GM23338 (cell line): ENCODE results near the gene TP53I3.

Source experiments
- CREB1 ChIP-seq: fragments of 250-450 bp; sonication (Bioruptor Pico); IDR thresholded peaks from 2 replicates; pipeline ENCODE4 v1.5.0; 2020; ENCODE audit warnings: low read depth, mild to moderate bottlenecking, moderate library complexity
- CTCF ChIP-seq, 2 experiments: fragments of 200-600 bp in 1 of 2; sonication (generic) in 1 of 2; conservative IDR thresholded peaks; 2 replicates each; pipeline versions ENCODE4 v1.5.1 to v1.6.1; 2016 to 2017; ENCODE audit warnings: antibody characterized with exemption in 2 of 2, low read depth in 2 of 2, mild to moderate bottlenecking in 2 of 2, moderate library complexity in 1 of 2
- ETS1 ChIP-seq: IDR thresholded peaks from 2 replicates; pipeline ENCODE4 v1.6.1; 2016; ENCODE audit warnings: antibody characterized with exemption
- EZH2 ChIP-seq: fragments of 200-600 bp; sonication (generic); IDR thresholded peaks from one replicate; pipeline ENCODE4 v1.8.0; 2017; ENCODE audit warnings: antibody characterized with exemption, mild to moderate bottlenecking, low read depth; ENCODE audit not compliant: unreplicated experiment
- EZH2phosphoT487 ChIP-seq: fragments of 200-600 bp; sonication (generic); IDR thresholded peaks from one replicate; pipeline ENCODE4 v1.8.1; 2018; ENCODE audit warnings: antibody characterized with exemption; ENCODE audit not compliant: unreplicated experiment
- JUNB ChIP-seq: IDR thresholded peaks from one replicate; pipeline ENCODE4 v1.6.1; 2016; ENCODE audit warnings: antibody characterized with exemption; ENCODE audit not compliant: unreplicated experiment
- NANOG ChIP-seq: IDR thresholded peaks from 2 replicates; pipeline ENCODE4 v1.6.1; 2016; ENCODE audit warnings: antibody characterized with exemption, borderline replicate concordance
- POLR2AphosphoS5 ChIP-seq: IDR thresholded peaks from 2 replicates; pipeline ENCODE4 v1.6.1; 2016; ENCODE audit warnings: antibody characterized with exemption, low read depth
- STAT1 ChIP-seq: IDR thresholded peaks from one replicate; pipeline ENCODE4 v1.6.1; 2016; ENCODE audit warnings: antibody characterized with exemption; ENCODE audit not compliant: unreplicated experiment
- ZNF114 ChIP-seq: fragments of 250-450 bp; sonication (Bioruptor Pico); IDR thresholded peaks from 2 replicates; pipeline ENCODE4 v1.5.0; 2020; ENCODE audit warnings: mild to moderate bottlenecking, moderate library complexity
- ZNF331 ChIP-seq: fragments of 250-450 bp; sonication (Bioruptor Pico); IDR thresholded peaks from 2 replicates; pipeline ENCODE4 v1.5.0; 2020; ENCODE audit warnings: low read depth, mild to moderate bottlenecking, moderate library complexity
- TF ChIP-seq, protein P1 (sequence below): IDR thresholded peaks from one replicate; pipeline ENCODE4 v1.6.1; 2018; ENCODE audit warnings: antibody characterized with exemption; ENCODE audit not compliant: unreplicated experiment

GRCh38 chr2:24038786-24039499, 45.7 kb downstream of the TP53I3 start:
- TF ChIP-seq CTCF (conservative IDR thresholded peaks at IDR 0.05; ENCODE audit: low read depth in 2 of 2) (no peak), CREB1 (no peak), EZH2 (no peak), POLR2AphosphoS5 (no peak), EZH2phosphoT487 (no peak), JUNB (no peak), NANOG (no peak), STAT1 (no peak), ZNF114 (no peak), ZNF331 (CRISPR knock-in tag) (no peak), ETS1 (no peak)
- TF ChIP-seq, protein P1, sequence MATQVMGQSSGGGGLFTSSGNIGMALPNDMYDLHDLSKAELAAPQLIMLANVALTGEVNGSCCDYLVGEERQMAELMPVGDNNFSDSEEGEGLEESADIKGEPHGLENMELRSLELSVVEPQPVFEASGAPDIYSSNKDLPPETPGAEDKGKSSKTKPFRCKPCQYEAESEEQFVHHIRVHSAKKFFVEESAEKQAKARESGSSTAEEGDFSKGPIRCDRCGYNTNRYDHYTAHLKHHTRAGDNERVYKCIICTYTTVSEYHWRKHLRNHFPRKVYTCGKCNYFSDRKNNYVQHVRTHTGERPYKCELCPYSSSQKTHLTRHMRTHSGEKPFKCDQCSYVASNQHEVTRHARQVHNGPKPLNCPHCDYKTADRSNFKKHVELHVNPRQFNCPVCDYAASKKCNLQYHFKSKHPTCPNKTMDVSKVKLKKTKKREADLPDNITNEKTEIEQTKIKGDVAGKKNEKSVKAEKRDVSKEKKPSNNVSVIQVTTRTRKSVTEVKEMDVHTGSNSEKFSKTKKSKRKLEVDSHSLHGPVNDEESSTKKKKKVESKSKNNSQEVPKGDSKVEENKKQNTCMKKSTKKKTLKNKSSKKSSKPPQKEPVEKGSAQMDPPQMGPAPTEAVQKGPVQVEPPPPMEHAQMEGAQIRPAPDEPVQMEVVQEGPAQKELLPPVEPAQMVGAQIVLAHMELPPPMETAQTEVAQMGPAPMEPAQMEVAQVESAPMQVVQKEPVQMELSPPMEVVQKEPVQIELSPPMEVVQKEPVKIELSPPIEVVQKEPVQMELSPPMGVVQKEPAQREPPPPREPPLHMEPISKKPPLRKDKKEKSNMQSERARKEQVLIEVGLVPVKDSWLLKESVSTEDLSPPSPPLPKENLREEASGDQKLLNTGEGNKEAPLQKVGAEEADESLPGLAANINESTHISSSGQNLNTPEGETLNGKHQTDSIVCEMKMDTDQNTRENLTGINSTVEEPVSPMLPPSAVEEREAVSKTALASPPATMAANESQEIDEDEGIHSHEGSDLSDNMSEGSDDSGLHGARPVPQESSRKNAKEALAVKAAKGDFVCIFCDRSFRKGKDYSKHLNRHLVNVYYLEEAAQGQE: no peak
